ENCODE results near the gene RNF220.

The RNF220 gene

GRCh38 chr1:44401256-44402228, 3.5 kb upstream of the RNF220 start:
- Histone ChIP-seq H3K9ac (ENCODE audit: low read depth, low read length, poor library complexity, severe bottlenecking) (no peak overlapping the region), H3K4me2 (ENCODE audit: low read depth, low read length, poor library complexity, severe bottlenecking) (no peak overlapping the region), H3F3A (ENCODE audit: low read depth) (peaks cover 3% of the 10 kb centered on the region; the same call in 1 of the 2 replicates), H3K36me3 (ENCODE audit: insufficient read depth, low read length) (no peaks in the 10 kb centered on the region), H4K20me1 (ENCODE audit: insufficient read depth, low read length, poor library complexity, severe bottlenecking) (no peaks in the 10 kb centered on the region), H3K4me1 (ENCODE audit: insufficient read depth, low read length, poor library complexity, severe bottlenecking) (no peaks in the 10 kb centered on the region), H3K4me3 (ENCODE audit: low read length, poor library complexity, severe bottlenecking) (no peak overlapping the region), H2AFZ (ENCODE audit: low read length) (no peak overlapping the region), H3K27me3 (ENCODE audit: insufficient read depth, low read length, poor library complexity, severe bottlenecking) (no peaks in the 10 kb centered on the region), H3K9me2 (replicated peaks; ENCODE audit: low read depth, low read length) (no peaks in the 10 kb centered on the region), H3K9me3 (ENCODE audit: insufficient read depth, low read depth, low read length) (no peaks in the 10 kb centered on the region), H3K79me2 (ENCODE audit: insufficient read depth, low read length) (peaks cover 13% of the 10 kb centered on the region)
- TF ChIP-seq EZH2phosphoT487 (IDR thresholded peaks at IDR 0.05; ENCODE audit: borderline replicate concordance) (no peak), CTCF (conservative IDR thresholded peaks at IDR 0.05; ENCODE audit: low read length) (no peak)

GRCh38 chr1:44405798-44406736, 1.0 kb downstream of the RNF220 start:
- H3K79me2 ChIP-seq (ENCODE audit: insufficient read depth, low read length), result peaks cover 58% of the 10 kb centered on the region
- peak overlapping the region; percentile 88 for H3K4me2 ChIP-seq (ENCODE audit: low read depth, low read length, poor library complexity, severe bottlenecking)
- no peaks in the 10 kb centered on the region for H3K9me2 ChIP-seq (replicated peaks; ENCODE audit: low read depth, low read length)
- H3K9ac ChIP-seq (ENCODE audit: low read depth, low read length, poor library complexity, severe bottlenecking), result peak overlapping the region; percentile 95
- no peak for TF ChIP-seq CTCF (conservative IDR thresholded peaks at IDR 0.05; ENCODE audit: low read length)
- no peak for TF ChIP-seq EZH2phosphoT487 (IDR thresholded peaks at IDR 0.05; ENCODE audit: borderline replicate concordance)
- H4K20me1 ChIP-seq (ENCODE audit: insufficient read depth, low read length, poor library complexity, severe bottlenecking), result peaks cover 12% of the 10 kb centered on the region
- H3K9me3 ChIP-seq (ENCODE audit: insufficient read depth, low read depth, low read length), result no peaks in the 10 kb centered on the region
- H3K36me3 ChIP-seq (ENCODE audit: insufficient read depth, low read length), result no peaks in the 10 kb centered on the region
- H3K27me3 ChIP-seq (ENCODE audit: insufficient read depth, low read length, poor library complexity, severe bottlenecking), result no peaks in the 10 kb centered on the region
- H3K4me1 ChIP-seq (ENCODE audit: insufficient read depth, low read length, poor library complexity, severe bottlenecking), result peaks cover 27% of the 10 kb centered on the region
- H2AFZ ChIP-seq (ENCODE audit: low read length), result peak overlapping the region; percentile 89
- H3K4me3 ChIP-seq (ENCODE audit: low read length, poor library complexity, severe bottlenecking), result peak overlapping the region; percentile 91
- H3F3A ChIP-seq (ENCODE audit: low read depth), result peaks cover 3% of the 10 kb centered on the region; the same call in 1 of the 2 replicates

- H3K4me2 ChIP-seq (ENCODE audit: low read depth, low read length, poor library complexity, severe bottlenecking), result peak overlapping the region; percentile 88
- H2AFZ ChIP-seq (ENCODE audit: low read length), result peak overlapping the region; percentile 71; the same call in 1 of the 2 replicates
Measured at GRCh38 chr1:44406737-44407429, 1.8 kb downstream of the RNF220 start.

More at GRCh38 chr1:44406737-44407429, 1.8 kb downstream of the RNF220 start:
- TF ChIP-seq CTCF (conservative IDR thresholded peaks at IDR 0.05; ENCODE audit: low read length), result no peak
- TF ChIP-seq EZH2phosphoT487 (IDR thresholded peaks at IDR 0.05; ENCODE audit: borderline replicate concordance), result no peak
- no peaks in the 10 kb centered on the region; the same call in 1 of the 2 replicates for H3K36me3 ChIP-seq (ENCODE audit: insufficient read depth, low read length)
- H3K4me1 ChIP-seq (ENCODE audit: insufficient read depth, low read length, poor library complexity, severe bottlenecking), result peaks cover 36% of the 10 kb centered on the region
- no peaks in the 10 kb centered on the region for H3K27me3 ChIP-seq (ENCODE audit: insufficient read depth, low read length, poor library complexity, severe bottlenecking)
- H3K9ac ChIP-seq (ENCODE audit: low read depth, low read length, poor library complexity, severe bottlenecking), result peak overlapping the region; percentile 95
- peaks cover 12% of the 10 kb centered on the region for H4K20me1 ChIP-seq (ENCODE audit: insufficient read depth, low read length, poor library complexity, severe bottlenecking)
- peaks cover 3% of the 10 kb centered on the region; the same call in 1 of the 2 replicates for H3F3A ChIP-seq (ENCODE audit: low read depth)
- H3K9me2 ChIP-seq (replicated peaks; ENCODE audit: low read depth, low read length), result no peaks in the 10 kb centered on the region
- peak overlapping the region; percentile 91 for H3K4me3 ChIP-seq (ENCODE audit: low read length, poor library complexity, severe bottlenecking)
- peaks cover 67% of the 10 kb centered on the region for H3K79me2 ChIP-seq (ENCODE audit: insufficient read depth, low read length)
- no peaks in the 10 kb centered on the region for H3K9me3 ChIP-seq (ENCODE audit: insufficient read depth, low read depth, low read length)
